GM12891 (cell line): Measurements from ENCODE around the gene ORAI3.

Source experiments
- DNase-seq: peaks from one replicate; pipeline ENCODE4 v3.0.0; 2011; ENCODE audit warnings: low spot score; ENCODE audit not compliant: insufficient read length
- FAIRE-seq: peaks from 2 replicates; lab custom pipeline; 2011; peaks lifted over from hg19 to GRCh38; lab: Jason Lieb, UNC
- PAX5 ChIP-seq: IDR thresholded peaks from 2 replicates; pipeline ENCODE4 v1.6.1; 2011; ENCODE audit warnings: low read length, moderate library complexity, mild to moderate bottlenecking; ENCODE audit not compliant: insufficient read depth, severe bottlenecking
- POLR2A ChIP-seq: IDR thresholded peaks from 2 replicates; pipeline ENCODE4 v1.6.1; 2011; ENCODE audit warnings: low read depth, low read length, control low read depth
- POLR2AphosphoS5 ChIP-seq: IDR thresholded peaks from 2 replicates; pipeline ENCODE4 v1.6.1; 2011; ENCODE audit warnings: low read depth, low read length, control low read depth
- POU2F2 ChIP-seq: IDR thresholded peaks from 2 replicates; pipeline ENCODE4 v1.6.1; 2011; ENCODE audit warnings: low read depth, mild to moderate bottlenecking, control low read depth, low read length, moderate library complexity
- SPI1 ChIP-seq: IDR thresholded peaks from 2 replicates; pipeline ENCODE4 v1.6.1; 2011; ENCODE audit warnings: low read depth, low read length, control low read depth
- TAF1 ChIP-seq: IDR thresholded peaks from 2 replicates; pipeline ENCODE4 v1.6.1; 2011; ENCODE audit warnings: low read depth, low read length, control low read depth

Gene ORAI3

DNA sequence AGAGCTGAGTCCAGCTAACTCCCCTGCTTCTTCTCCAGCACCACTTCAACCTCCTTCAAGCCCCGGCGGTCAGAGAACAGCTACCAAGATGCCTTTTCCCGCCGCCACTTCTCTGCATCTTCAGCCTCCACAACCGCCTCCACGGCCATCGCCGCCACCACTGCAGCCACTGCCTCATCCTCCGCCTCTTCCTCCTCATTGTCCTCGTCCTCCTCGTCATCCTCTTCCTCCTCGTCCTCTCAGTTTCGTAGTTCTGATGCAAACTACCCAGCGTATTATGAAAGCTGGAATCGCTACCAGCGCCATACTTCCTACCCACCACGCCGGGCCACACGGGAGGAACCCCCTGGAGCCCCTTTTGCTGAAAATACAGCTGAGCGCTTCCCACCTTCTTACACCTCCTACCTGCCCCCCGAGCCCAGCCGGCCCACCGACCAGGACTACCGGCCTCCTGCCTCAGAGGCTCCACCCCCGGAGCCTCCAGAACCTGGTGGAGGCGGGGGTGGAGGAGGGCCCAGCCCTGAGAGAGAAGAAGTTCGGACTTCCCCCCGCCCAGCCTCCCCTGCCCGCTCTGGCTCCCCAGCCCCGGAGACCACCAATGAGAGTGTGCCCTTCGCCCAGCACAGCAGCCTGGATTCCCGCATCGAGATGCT, 15.8 kb downstream of the ORAI3 start:
- no peak for TF ChIP-seq POLR2AphosphoS5
- no peak for TF ChIP-seq SPI1
- no peak for TF ChIP-seq TAF1
- no peak for TF ChIP-seq POLR2A
- TF ChIP-seq PAX5 = no peak
- no peak for TF ChIP-seq POU2F2
- FAIRE-seq (no peak), DNase-seq (no peak)

GRCh38 chr16:30965436-30965835, 16.6 kb downstream of the ORAI3 start:
- DNase-seq (no peak), FAIRE-seq (no peak)
- TF ChIP-seq TAF1 (no peak), POLR2A (no peak), POU2F2 (no peak), SPI1 (no peak), PAX5 (no peak), POLR2AphosphoS5 (no peak)

DNA sequence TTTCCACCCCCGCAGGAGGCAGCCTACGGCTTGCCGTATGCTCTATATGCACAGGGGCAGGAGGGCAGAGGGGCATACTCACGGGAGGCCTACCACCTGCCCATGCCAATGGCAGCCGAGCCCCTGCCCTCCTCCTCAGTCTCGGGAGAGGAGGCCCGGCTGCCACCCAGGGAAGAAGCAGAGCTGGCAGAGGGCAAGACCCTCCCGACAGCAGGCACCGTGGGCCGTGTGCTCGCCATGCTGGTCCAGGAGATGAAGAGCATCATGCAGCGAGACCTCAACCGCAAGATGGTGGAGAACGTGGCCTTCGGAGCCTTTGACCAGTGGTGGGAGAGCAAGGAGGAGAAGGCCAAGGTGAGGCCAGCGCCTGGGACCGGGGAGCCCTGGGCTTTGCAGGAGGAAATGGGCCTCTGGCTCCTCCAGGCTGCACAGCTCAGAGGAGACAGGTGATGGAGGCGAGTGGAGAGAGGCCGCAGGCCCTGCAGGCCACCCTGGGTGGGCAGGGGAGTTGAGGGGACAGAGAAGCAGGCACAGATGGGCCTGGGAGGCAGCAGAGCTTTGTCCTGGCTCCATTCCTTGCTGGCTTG, 17.3 kb downstream of the ORAI3 start:
- DNase-seq = no peak
- TF ChIP-seq POLR2A (peak; percentile 49; the same call in 1 of the 2 replicates), PAX5 (no peak)
- FAIRE-seq = no peak

DNA sequence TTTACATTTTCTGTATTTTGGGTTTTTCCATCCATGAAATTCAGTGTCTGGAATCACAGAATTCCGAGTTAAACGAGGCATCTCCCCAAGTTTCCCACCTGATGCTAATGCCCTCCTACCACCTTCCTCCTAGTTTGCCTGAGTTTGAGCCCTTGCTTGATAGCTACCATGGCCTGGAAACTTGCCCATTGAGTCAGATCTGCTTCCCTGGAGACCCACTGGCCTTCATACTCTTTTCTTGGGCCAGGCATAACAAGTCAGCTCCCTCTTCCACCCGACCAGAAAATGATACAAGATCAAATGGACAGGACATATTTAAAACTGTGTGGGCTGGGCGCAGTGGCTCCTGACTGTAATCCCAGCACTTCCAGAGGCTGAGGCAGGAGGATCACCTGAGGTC, 18.9 kb downstream of the ORAI3 start:
- no peak for DNase-seq
- FAIRE-seq = no peak
- TF ChIP-seq POLR2A (no peak), POLR2AphosphoS5 (no peak), PAX5 (no peak), SPI1 (no peak), POU2F2 (no peak), TAF1 (no peak)

DNA sequence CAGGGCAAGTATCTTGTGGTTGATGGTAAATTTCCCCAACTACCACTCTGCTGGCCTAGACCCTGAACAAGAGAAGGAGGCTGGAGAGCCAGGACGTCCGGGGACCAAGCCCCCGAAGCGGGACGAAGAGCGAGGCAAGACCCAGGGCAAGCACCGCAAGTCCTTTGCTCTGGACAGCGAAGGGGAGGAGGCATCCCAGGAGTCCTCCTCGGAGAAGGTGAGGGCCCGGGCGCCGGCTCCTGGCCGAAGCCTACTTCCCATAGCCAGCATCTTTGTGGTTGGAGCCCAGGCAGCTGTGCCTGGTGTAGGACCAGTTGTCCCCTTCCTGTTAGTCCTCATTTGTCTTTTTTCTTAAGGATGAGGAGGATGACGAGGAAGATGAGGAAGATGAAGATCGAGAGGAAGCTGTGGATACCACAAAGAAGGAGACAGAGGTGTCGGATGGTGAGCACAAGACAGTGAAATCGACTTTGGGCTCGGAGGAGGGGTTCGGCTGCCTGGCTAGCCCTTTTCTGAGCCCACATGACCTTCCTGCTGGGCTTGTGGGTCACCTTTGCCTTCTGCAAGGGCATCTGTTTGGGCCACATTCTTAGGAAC, 20.5 kb downstream of the ORAI3 start:
- TF ChIP-seq POU2F2 (no peak), TAF1 (no peak), POLR2AphosphoS5 (no peak), POLR2A (no peak), SPI1 (no peak), PAX5 (no peak)
- FAIRE-seq (no peak), DNase-seq (no peak)

GRCh38 chr16:30971298-30971697, 22.4 kb downstream of the ORAI3 start:
- no peak for TF ChIP-seq SPI1
- TF ChIP-seq TAF1 = no peak
- no peak for TF ChIP-seq POLR2A
- FAIRE-seq = no peak

GRCh38 chr16:30972872-30973271, 24.0 kb downstream of the ORAI3 start:
- TF ChIP-seq POU2F2 (no peak), POLR2A (no peak), PAX5 (no peak), POLR2AphosphoS5 (no peak), SPI1 (no peak), TAF1 (no peak)
- DNase-seq (no peak), FAIRE-seq (no peak)

More at GRCh38 chr16:30971298-30971697, 22.4 kb downstream of the ORAI3 start:
- DNase-seq = no peak

GRCh38 chr16:30974348-30974747, 25.5 kb downstream of the ORAI3 start:
- no peak for TF ChIP-seq POLR2A
- no peak for TF ChIP-seq TAF1
- TF ChIP-seq POU2F2 = no peak
- no peak for TF ChIP-seq SPI1
- no peak for TF ChIP-seq PAX5
- TF ChIP-seq POLR2AphosphoS5 = no peak
- FAIRE-seq = no peak
- no peak for DNase-seq

DNA sequence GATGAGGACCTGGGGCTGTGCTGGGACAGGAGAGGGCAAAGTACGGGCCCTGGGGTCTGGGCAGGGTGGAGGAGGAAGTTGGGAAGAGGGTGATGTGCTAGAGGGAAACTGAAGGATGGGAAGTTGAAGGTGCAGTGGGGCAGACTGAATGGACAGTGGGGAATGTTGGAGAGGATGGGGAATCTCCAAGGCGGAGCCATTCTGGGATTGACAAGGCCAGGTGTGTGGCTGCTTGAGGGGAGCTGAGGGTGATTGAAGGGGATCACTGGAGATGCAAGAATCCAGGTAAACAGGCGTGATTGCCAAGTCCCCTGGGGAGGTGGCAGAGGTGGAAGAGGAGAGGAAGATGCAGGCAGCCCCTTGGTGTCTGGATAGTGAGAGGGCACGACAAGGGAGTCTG, 27.6 kb downstream of the ORAI3 start:
- FAIRE-seq = no peak
- DNase-seq = no peak
- no peak for TF ChIP-seq SPI1
- TF ChIP-seq POLR2A = no peak
- TF ChIP-seq PAX5 = no peak
- TF ChIP-seq POU2F2 = no peak
- no peak for TF ChIP-seq TAF1
- no peak for TF ChIP-seq POLR2AphosphoS5

DNA sequence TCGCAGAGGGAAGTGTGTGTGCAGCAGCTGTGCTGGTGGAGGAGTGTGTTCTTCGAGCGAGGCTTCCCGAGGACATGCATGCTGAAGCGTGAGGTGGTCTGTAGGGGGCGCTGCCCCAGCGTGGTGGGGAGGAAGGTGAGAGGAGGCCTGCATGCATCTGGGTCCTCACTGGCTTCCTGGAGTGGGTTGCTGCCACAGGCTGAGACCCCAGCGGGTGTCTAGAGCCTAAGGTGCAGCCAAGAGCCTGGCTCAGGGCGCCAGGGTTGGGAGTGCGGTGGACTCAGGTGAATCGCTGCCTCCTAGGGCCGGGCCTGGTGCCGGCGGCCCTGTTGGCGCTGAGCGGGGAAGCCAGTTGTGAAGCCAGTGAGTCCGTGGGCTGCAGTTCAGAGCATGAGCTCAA, 28.6 kb downstream of the ORAI3 start:
- no peak for FAIRE-seq
- DNase-seq = no peak
- TF ChIP-seq POU2F2 = no peak
- TF ChIP-seq PAX5 = no peak
- no peak for TF ChIP-seq POLR2AphosphoS5
- TF ChIP-seq POLR2A = no peak
- no peak for TF ChIP-seq SPI1
- no peak for TF ChIP-seq TAF1

DNA sequence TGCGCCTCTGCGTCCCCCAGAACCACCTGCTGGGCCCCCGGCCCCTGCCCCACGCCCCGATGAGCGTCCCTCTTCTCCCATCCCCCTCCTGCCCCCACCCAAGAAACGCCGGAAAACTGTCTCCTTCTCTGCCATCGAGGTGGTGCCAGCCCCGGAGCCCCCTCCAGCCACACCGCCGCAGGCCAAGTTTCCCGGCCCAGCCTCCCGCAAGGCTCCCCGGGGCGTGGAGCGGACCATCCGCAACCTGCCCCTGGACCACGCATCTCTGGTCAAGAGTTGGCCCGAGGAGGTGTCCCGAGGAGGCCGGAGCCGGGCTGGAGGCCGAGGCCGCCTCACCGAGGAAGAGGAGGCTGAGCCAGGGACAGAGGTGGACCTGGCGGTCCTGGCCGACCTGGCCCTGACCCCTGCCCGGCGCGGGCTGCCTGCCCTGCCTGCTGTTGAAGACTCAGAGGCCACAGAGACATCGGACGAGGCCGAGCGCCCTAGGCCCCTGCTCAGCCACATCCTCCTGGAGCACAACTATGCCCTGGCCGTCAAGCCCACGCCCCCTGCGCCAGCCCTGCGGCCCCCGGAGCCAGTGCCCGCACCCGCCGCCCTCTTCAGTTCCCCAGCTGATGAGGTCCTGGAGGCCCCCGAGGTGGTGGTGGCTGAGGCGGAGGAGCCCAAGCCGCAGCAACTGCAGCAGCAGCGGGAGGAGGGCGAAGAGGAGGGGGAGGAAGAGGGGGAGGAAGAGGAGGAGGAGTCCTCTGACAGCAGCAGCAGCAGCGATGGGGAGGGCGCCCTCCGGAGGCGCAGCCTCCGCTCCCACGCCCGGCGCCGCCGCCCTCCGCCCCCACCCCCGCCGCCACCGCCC, 30.5 kb downstream of the ORAI3 start:
- FAIRE-seq (no peak), DNase-seq (no peak)
- TF ChIP-seq POLR2A (no peak), PAX5 (no peak), TAF1 (no peak), POU2F2 (no peak), POLR2AphosphoS5 (no peak), SPI1 (no peak)
